Mesendoderm (in vitro differentiated cells): ENCODE results near the gene BAG2.
A peak's percentile ranks its signal among the peaks of the same experiment; 100 is the strongest.

Experiments
- DNase-seq: peaks from one replicate; pipeline ENCODE4 v3.0.0; 2013
- H2AK5ac ChIP-seq: 2 replicates; pipeline ENCODE4 v1.6.1; 2013; ENCODE audit warnings: low read length, inconsistent platforms
- H2BK120ac ChIP-seq: 2 replicates; pipeline ENCODE4 v1.6.1; 2013; ENCODE audit warnings: low read depth, mild to moderate bottlenecking, low read length, moderate library complexity, mixed read lengths
- H2BK15ac ChIP-seq: replicated peaks from 2 replicates; pipeline ENCODE4 v1.6.1; 2013; ENCODE audit warnings: low read depth, mild to moderate bottlenecking, moderate library complexity
- H2BK5ac ChIP-seq: 2 replicates; pipeline ENCODE4 v1.6.1; 2013; ENCODE audit warnings: low read length, inconsistent platforms
- H3K18ac ChIP-seq: 2 replicates; pipeline ENCODE4 v1.6.1; 2013; ENCODE audit warnings: mild to moderate bottlenecking, low read length, mixed read lengths
- H3K23ac ChIP-seq: one replicate; pipeline ENCODE4 v1.6.1; 2013; ENCODE audit warnings: low read length
- H3K27ac ChIP-seq: 2 replicates; pipeline ENCODE4 v1.5.1; 2013; ENCODE audit warnings: low read depth, mild to moderate bottlenecking, inconsistent platforms, low read length, moderate library complexity
- H3K27me3 ChIP-seq: 2 replicates; pipeline ENCODE4 v1.6.1; 2013; ENCODE audit warnings: low read length, control low read depth, mild to moderate bottlenecking, inconsistent platforms; ENCODE audit not compliant: insufficient read depth, poor library complexity
- H3K36me3 ChIP-seq: 2 replicates; pipeline ENCODE4 v1.6.1; 2013; ENCODE audit warnings: low read length, inconsistent platforms; ENCODE audit not compliant: control insufficient read depth, insufficient read depth
- H3K4ac ChIP-seq: one replicate; pipeline ENCODE4 v1.6.1; 2013; ENCODE audit warnings: low read depth, mild to moderate bottlenecking, low read length, moderate library complexity
- H3K4me1 ChIP-seq: 2 replicates; pipeline ENCODE4 v1.6.1; 2013; ENCODE audit warnings: low read depth, low read length, inconsistent platforms; ENCODE audit not compliant: control insufficient read depth
- H3K4me2 ChIP-seq: 2 replicates; pipeline ENCODE4 v1.6.1; 2013; ENCODE audit warnings: low read length
- H3K4me3 ChIP-seq: 2 replicates; pipeline ENCODE4 v1.5.1; 2013; ENCODE audit warnings: mild to moderate bottlenecking, low read length
- H3K56ac ChIP-seq: one replicate; pipeline ENCODE4 v1.6.1; 2013; ENCODE audit warnings: low read length
- H3K79me1 ChIP-seq: 2 replicates; pipeline ENCODE4 v1.6.1; 2013; ENCODE audit warnings: low read length, inconsistent platforms
- H3K79me2 ChIP-seq: 2 replicates; pipeline ENCODE4 v1.6.1; 2013; ENCODE audit warnings: mild to moderate bottlenecking, low read length; ENCODE audit not compliant: control insufficient read depth, insufficient read depth
- H3K9ac ChIP-seq: 2 replicates; pipeline ENCODE4 v1.6.1; 2013; ENCODE audit warnings: low read length, inconsistent platforms
- H4K5ac ChIP-seq: one replicate; pipeline ENCODE4 v1.6.1; 2013; ENCODE audit warnings: low read length
- H4K8ac ChIP-seq: one replicate; pipeline ENCODE4 v1.6.1; 2013; ENCODE audit warnings: low read depth, mild to moderate bottlenecking, control low read depth, low read length, moderate library complexity
- WGBS: extraction: QIAGEN DNeasy Blood & Tissue Kit; methylation state at CpG from one replicate; pipeline ENCODE4 v1.1.7; 2013; ENCODE audit warnings: low lambda C conversion rate, missing lambda C conversion rate; ENCODE audit not compliant: insufficient coverage; ENCODE audit errors: extremely low coverage; 5-methylcytosine and 5-hydroxymethylcytosine counted together

BAG2 gene

DNA sequence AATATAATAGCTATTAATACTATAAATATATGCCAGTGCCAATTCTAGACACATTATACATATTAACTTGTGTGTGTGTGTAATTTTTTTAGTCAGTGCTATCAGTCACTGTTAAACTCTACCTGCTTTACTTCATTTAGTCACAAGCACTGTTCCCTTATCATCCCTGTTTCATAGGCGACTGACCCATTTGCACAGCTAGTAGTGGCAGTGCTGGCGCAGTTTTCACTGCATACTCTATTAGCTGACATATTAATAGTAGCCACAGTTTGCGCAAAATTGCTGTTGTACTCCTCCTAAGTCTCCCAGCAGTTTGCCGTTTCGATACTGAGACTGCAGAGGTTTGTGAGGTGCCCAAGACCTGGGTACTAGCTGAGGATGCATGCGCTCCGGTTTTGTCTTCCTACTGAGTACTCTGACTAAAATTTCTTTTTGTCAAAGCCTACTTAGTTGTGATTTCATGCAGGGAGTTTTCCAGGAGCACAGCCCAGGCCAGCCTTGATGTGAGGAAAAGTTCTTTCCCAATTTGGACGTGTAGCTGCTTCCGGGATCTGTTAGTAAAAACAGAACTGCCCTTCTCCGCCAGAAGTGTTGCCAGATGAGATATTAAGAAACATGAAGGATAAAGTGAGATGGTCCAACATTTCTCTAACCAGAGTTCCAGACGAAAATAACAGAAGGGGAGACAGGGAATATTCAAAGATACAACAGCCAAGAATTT lies 5.6 kb downstream of the BAG2 start:
- H3K4me1 ChIP-seq: peaks cover 2% of the 10 kb centered on the region
- H3K79me1 ChIP-seq: peaks cover 6% of the 10 kb centered on the region
- H3K4me3 ChIP-seq: no peak overlapping the region
- H3K27ac ChIP-seq: no peak overlapping the region
- no peak for DNase-seq
- H3K56ac ChIP-seq: no peak overlapping the region
- H3K9ac ChIP-seq: no peak overlapping the region
- no peak overlapping the region for H2BK15ac ChIP-seq
- peaks cover 23% of the 10 kb centered on the region for H3K79me2 ChIP-seq
- no peaks in the 10 kb centered on the region for H3K27me3 ChIP-seq
- no peak overlapping the region for H3K23ac ChIP-seq
- no peak overlapping the region for H4K5ac ChIP-seq
- WGBS: no CpG with 5 or more reads among the region's 11 CpGs
- H2BK5ac ChIP-seq: no peak overlapping the region
- H3K4me2 ChIP-seq: no peak overlapping the region
- no peak overlapping the region for H4K8ac ChIP-seq
- no peak overlapping the region for H2BK120ac ChIP-seq
- H2AK5ac ChIP-seq: no peak overlapping the region
- no peaks in the 10 kb centered on the region for H3K36me3 ChIP-seq
- H3K4ac ChIP-seq: no peak overlapping the region
- H3K18ac ChIP-seq: no peak overlapping the region

DNA sequence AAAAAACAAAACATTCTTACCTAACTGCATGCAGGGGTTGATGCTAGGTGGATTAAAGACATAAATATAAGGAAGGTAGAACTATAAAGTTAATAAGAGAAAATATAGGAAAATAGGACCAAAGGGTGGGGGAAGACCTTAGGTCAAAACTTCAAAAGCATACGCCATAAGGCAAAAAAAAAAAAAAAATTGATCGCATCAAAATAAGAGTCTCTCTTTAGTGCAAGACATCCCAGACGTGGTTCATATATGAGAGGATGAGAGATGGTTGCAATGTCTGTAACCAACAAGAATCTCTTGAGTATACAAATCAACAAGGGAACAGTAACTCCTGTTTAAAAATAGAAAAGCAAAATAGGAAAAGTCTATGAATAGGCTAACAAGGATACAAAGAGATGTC lies 8.5 kb downstream of the BAG2 start:
- no peak overlapping the region for H2BK120ac ChIP-seq
- H2BK15ac ChIP-seq: no peak overlapping the region
- no peak overlapping the region for H3K23ac ChIP-seq
- H3K4me1 ChIP-seq: peaks cover 2% of the 10 kb centered on the region
- peaks cover 2% of the 10 kb centered on the region for H3K36me3 ChIP-seq
- no peak overlapping the region for H3K27ac ChIP-seq
- no CpG with 5 or more reads among the region's 3 CpGs for WGBS
- no peak for DNase-seq
- H3K18ac ChIP-seq: no peak overlapping the region
- H2AK5ac ChIP-seq: no peak overlapping the region
- H3K4me2 ChIP-seq: no peak overlapping the region
- no peak overlapping the region for H3K9ac ChIP-seq
- H3K27me3 ChIP-seq: no peaks in the 10 kb centered on the region
- peaks cover 6% of the 10 kb centered on the region for H3K79me1 ChIP-seq
- H3K4me3 ChIP-seq: no peak overlapping the region
- H3K79me2 ChIP-seq: peaks cover 16% of the 10 kb centered on the region
- no peak overlapping the region for H2BK5ac ChIP-seq
- H3K56ac ChIP-seq: no peak overlapping the region
- no peak overlapping the region for H3K4ac ChIP-seq
- H4K8ac ChIP-seq: no peak overlapping the region
- H4K5ac ChIP-seq: no peak overlapping the region

DNA sequence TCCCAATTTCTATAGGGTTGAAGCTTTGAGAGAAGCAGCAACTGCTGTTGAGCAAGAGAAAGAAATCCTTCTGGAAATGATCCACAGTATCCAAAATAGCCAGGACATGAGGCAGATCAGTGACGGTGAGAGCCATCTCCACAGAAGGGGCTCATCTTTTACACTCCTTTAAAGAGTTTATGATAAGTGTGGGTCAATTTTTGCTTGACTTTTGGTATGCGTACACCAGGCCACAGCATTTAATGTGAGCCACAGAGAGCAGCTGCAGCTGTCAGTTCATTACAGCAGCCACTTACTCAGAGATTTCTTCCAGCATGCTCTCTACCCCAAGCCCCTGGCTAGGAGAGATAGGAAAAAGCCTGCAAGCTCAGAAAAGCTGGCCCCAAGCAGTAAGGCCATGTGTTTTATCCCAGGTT lies 9.9 kb downstream of the BAG2 start:
- Histone ChIP-seq H2BK15ac (no peak overlapping the region), H4K8ac (no peak overlapping the region), H3K79me2 (peaks cover 9% of the 10 kb centered on the region), H3K4ac (no peak overlapping the region), H3K56ac (no peak overlapping the region), H3K18ac (no peak overlapping the region), H2AK5ac (no peak overlapping the region), H3K4me3 (no peak overlapping the region), H3K4me2 (no peak overlapping the region), H2BK5ac (no peak overlapping the region), H3K9ac (no peak overlapping the region), H3K79me1 (peaks cover 2% of the 10 kb centered on the region), H2BK120ac (no peak overlapping the region), H3K27ac (no peak overlapping the region), H3K4me1 (no peaks in the 10 kb centered on the region), H3K36me3 (peaks cover 2% of the 10 kb centered on the region), H3K23ac (no peak overlapping the region), H4K5ac (no peak overlapping the region), H3K27me3 (no peaks in the 10 kb centered on the region)
- DNase-seq: no peak
- WGBS: no CpG with 5 or more reads among the region's 2 CpGs

DNA sequence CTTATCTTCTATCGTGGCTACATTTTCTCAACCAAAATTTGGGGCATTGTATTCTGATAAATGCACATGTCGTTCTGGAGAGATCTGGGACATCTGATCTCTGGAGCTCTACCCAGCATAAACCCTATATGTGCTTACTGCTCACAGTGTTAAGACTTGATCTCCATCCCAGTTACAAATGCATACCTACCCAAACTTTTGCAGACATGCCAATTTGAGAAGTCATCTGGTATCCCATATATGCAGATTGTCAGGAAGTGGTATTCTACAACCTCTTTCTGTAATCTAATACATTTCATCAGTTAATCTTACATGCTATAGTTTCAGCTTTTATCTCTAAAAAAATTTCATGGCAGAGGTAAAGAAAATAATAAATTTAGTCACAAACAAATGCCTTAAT lies 11.2 kb downstream of the BAG2 start:
- H3K4me3 ChIP-seq: no peak overlapping the region
- H2AK5ac ChIP-seq: no peak overlapping the region
- no peak overlapping the region for H3K56ac ChIP-seq
- no peak overlapping the region for H4K8ac ChIP-seq
- H3K27ac ChIP-seq: no peak overlapping the region
- H3K4ac ChIP-seq: no peak overlapping the region
- no peak overlapping the region for H4K5ac ChIP-seq
- no peak overlapping the region for H2BK120ac ChIP-seq
- peaks cover 2% of the 10 kb centered on the region for H3K79me1 ChIP-seq
- no peak for DNase-seq
- H2BK15ac ChIP-seq: no peak overlapping the region
- H3K4me1 ChIP-seq: no peaks in the 10 kb centered on the region
- no CpG with 5 or more reads among the region's 2 CpGs for WGBS
- no peaks in the 10 kb centered on the region for H3K27me3 ChIP-seq
- no peak overlapping the region for H3K4me2 ChIP-seq
- peaks cover 5% of the 10 kb centered on the region for H3K79me2 ChIP-seq
- H3K23ac ChIP-seq: no peak overlapping the region
- peaks cover 2% of the 10 kb centered on the region for H3K36me3 ChIP-seq
- H3K18ac ChIP-seq: no peak overlapping the region
- no peak overlapping the region for H2BK5ac ChIP-seq
- no peak overlapping the region for H3K9ac ChIP-seq

GRCh38 chr6:57190140-57190539 lies 18.0 kb downstream of the BAG2 start:
- no peak overlapping the region for H4K8ac ChIP-seq

GRCh38 chr6:57193177-57193576 lies 21.1 kb downstream of the BAG2 start:
- no peak overlapping the region for H2BK5ac ChIP-seq
- H3K9ac ChIP-seq: no peak overlapping the region
- H3K56ac ChIP-seq: no peak overlapping the region
- no peak overlapping the region for H3K4ac ChIP-seq
- no peak for DNase-seq
- H3K36me3 ChIP-seq: no peaks in the 10 kb centered on the region
- no peak overlapping the region for H3K23ac ChIP-seq
- H4K5ac ChIP-seq: no peak overlapping the region
- no peak overlapping the region for H2BK15ac ChIP-seq
- H3K27me3 ChIP-seq: no peaks in the 10 kb centered on the region
- no peaks in the 10 kb centered on the region for H3K4me1 ChIP-seq
- H2BK120ac ChIP-seq: no peak overlapping the region
- H3K79me2 ChIP-seq: no peaks in the 10 kb centered on the region
- no peak overlapping the region for H3K27ac ChIP-seq
- no peak overlapping the region for H2AK5ac ChIP-seq
- no peak overlapping the region for H3K4me3 ChIP-seq
- H3K18ac ChIP-seq: no peak overlapping the region
- H3K79me1 ChIP-seq: no peaks in the 10 kb centered on the region
- no peak overlapping the region for H3K4me2 ChIP-seq
- H4K8ac ChIP-seq: no peak overlapping the region

More at GRCh38 chr6:57190140-57190539, 18.0 kb downstream of the BAG2 start:
- Histone ChIP-seq H3K18ac (no peak overlapping the region), H2BK15ac (no peak overlapping the region), H3K56ac (no peak overlapping the region), H3K27me3 (no peaks in the 10 kb centered on the region), H2BK120ac (no peak overlapping the region), H2AK5ac (no peak overlapping the region), H3K4me3 (no peak overlapping the region), H3K36me3 (no peaks in the 10 kb centered on the region), H3K79me1 (no peaks in the 10 kb centered on the region), H3K4me2 (no peak overlapping the region), H3K4me1 (no peaks in the 10 kb centered on the region), H2BK5ac (no peak overlapping the region), H3K4ac (no peak overlapping the region), H3K23ac (no peak overlapping the region), H4K5ac (no peak overlapping the region), H3K79me2 (no peaks in the 10 kb centered on the region), H3K9ac (no peak overlapping the region), H3K27ac (no peak overlapping the region)
- no CpG with 5 or more reads among the region's 2 CpGs for WGBS
- peak; percentile 13 for DNase-seq
